PFSK-1 (cell line): Measurements from ENCODE around the gene JADE2.

Source experiments
- FOXP2 ChIP-seq: optimal IDR thresholded peaks from 2 replicates; pipeline ENCODE3; 2011; ENCODE audit warnings: borderline replicate concordance, control low read depth, inconsistent platforms; ENCODE audit not compliant: insufficient read depth; ENCODE audit errors: extremely low read length, extremely low read depth
- POLR2AphosphoS5 ChIP-seq: IDR thresholded peaks from 2 replicates; pipeline ENCODE4 v1.6.1; 2012; ENCODE audit warnings: low read depth, mild to moderate bottlenecking, control low read depth, low read length, moderate library complexity
- REST ChIP-seq, 2 experiments: IDR thresholded peaks; 2 replicates each; pipeline versions ENCODE4 v1.6.1 to v1.8.0; 2011 to 2012; ENCODE audit warnings: low read depth in 2 of 2, low read length in 2 of 2, control low read depth in 1 of 2, inconsistent platforms in 1 of 2, mild to moderate bottlenecking in 1 of 2, moderate library complexity in 1 of 2; ENCODE audit not compliant: insufficient read depth in 1 of 2
- SIN3A ChIP-seq: IDR thresholded peaks from 2 replicates; pipeline ENCODE4 v1.6.1; 2012; ENCODE audit warnings: mild to moderate bottlenecking, low read length, moderate library complexity, borderline replicate concordance; ENCODE audit not compliant: insufficient read depth
- TAF1 ChIP-seq: IDR thresholded peaks from 2 replicates; pipeline ENCODE4 v1.6.1; 2012; ENCODE audit warnings: low read length, control low read depth, borderline replicate concordance; ENCODE audit not compliant: insufficient read depth

Gene JADE2

DNA sequence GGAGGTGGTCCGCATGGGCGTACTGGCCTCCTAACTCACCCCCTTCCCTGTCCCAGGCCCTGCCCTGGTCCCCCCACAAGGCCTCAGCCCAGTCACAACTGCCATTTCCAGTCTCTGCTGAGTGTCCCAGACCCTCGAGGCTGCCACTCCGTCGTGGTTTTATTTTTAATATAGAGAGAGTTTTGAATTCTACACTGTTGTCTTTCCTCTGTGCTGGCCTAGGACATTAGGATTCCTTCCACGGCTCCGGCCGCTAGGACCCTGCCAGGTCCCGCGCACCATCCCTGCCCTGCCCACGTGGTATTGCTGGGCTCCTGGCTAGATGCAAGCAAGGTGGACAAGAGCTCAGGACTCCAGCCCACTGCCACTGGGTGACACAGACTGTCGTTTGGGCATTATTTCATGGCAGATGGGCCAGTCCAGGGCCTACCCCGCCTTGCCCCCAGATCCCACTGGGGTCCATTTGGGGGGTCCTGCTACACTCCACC, 53.9 kb downstream of the JADE2 start:
- TF ChIP-seq POLR2AphosphoS5 (no peak), REST (IDR thresholded peaks at IDR 0.05; ENCODE audit: insufficient read depth in 1 of 2, low read depth in 2 of 2, low read length in 2 of 2) (no peak), TAF1 (no peak), SIN3A (no peak), FOXP2 (no peak)

DNA sequence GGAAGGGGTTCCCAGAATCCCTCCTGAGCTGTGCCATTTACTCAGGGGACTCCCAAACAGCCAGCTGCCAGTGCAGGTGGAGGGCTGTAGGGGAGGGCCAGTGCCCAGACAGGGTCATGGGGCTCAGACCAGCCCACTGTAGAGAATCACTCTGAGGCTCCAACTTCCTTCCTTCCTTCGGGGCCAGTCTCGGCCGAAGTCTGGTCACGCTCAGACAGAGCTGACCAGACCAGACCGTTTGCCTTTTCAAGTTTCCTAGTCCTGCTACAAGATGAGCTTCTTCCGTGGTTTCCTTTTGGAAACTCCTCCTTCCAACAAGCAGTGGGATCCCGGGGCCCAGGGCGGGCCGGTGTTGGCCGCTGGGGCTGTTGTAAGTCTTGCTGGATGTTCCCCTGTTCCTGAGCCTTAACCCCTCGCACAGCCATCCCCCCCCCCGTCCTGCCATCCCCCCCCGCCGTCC, 54.6 kb downstream of the JADE2 start:
- TF ChIP-seq REST (IDR thresholded peaks at IDR 0.05; ENCODE audit: insufficient read depth in 1 of 2, low read depth in 2 of 2, low read length in 2 of 2) (no peak), TAF1 (no peak), POLR2AphosphoS5 (no peak), SIN3A (no peak)

- TF ChIP-seq FOXP2, result no peak
- TF ChIP-seq REST (IDR thresholded peaks at IDR 0.05; ENCODE audit: insufficient read depth in 1 of 2, low read depth in 2 of 2, low read length in 2 of 2), result no peak
- TF ChIP-seq TAF1, result no peak
- TF ChIP-seq SIN3A, result no peak
- no peak for TF ChIP-seq POLR2AphosphoS5
These were observed 55.9 kb downstream of the JADE2 start for GRCh38 chr5:134581241-134581981.

GRCh38 chr5:134582281-134582680, 56.8 kb downstream of the JADE2 start:
- TF ChIP-seq SIN3A (no peak), TAF1 (no peak), REST (IDR thresholded peaks at IDR 0.05; ENCODE audit: insufficient read depth in 1 of 2, low read depth in 2 of 2, low read length in 2 of 2) (no peak), FOXP2 (no peak), POLR2AphosphoS5 (no peak)
